ENCODE results near the gene MAD1L1. TPM values are rescaled to one million over a fixed set of nuclear protein-coding genes. Genes with fewer than 3 reads are reported as not detected.

The MAD1L1 gene
- total RNA-seq, 1 donor from 2014 or later, result 48.4 TPM

DNA sequence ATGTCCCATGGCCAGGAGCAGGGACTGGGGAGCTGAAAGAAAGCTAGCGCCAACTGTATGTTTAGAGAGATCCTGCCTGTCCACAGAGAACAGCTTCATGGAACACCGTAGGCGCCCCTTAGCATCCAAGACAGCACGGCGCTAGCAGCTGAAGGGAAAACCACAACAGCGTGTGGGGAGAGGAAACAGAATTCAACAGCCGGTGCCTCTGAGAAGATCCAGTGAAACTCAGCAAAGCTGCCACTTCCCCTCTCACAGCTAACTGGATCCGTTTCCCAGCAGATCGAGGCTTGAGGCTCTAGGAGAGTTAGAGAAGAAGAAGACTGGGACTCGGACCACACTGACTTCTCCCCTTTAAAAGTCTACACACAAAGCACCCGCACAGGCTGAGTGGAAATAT, 145.0 kb downstream of the MAD1L1 start:
- intact Hi-C loops (cut with DNase I), result no loop called here
- Histone ChIP-seq H3K36me3 (peaks cover 10% of the 10 kb centered on the region), H3K27ac (no peak overlapping the region), H3K9me3 (no peaks in the 10 kb centered on the region), H3K4me3 (no peak overlapping the region), H3K4me1 (no peaks in the 10 kb centered on the region), H3K27me3 (no peaks in the 10 kb centered on the region)
- DNase-seq (no peak), ATAC-seq (peak; percentile 32)
- TF ChIP-seq, protein P1, sequence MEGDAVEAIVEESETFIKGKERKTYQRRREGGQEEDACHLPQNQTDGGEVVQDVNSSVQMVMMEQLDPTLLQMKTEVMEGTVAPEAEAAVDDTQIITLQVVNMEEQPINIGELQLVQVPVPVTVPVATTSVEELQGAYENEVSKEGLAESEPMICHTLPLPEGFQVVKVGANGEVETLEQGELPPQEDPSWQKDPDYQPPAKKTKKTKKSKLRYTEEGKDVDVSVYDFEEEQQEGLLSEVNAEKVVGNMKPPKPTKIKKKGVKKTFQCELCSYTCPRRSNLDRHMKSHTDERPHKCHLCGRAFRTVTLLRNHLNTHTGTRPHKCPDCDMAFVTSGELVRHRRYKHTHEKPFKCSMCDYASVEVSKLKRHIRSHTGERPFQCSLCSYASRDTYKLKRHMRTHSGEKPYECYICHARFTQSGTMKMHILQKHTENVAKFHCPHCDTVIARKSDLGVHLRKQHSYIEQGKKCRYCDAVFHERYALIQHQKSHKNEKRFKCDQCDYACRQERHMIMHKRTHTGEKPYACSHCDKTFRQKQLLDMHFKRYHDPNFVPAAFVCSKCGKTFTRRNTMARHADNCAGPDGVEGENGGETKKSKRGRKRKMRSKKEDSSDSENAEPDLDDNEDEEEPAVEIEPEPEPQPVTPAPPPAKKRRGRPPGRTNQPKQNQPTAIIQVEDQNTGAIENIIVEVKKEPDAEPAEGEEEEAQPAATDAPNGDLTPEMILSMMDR (IDR thresholded peaks at IDR 0.05), result no peak

DNA sequence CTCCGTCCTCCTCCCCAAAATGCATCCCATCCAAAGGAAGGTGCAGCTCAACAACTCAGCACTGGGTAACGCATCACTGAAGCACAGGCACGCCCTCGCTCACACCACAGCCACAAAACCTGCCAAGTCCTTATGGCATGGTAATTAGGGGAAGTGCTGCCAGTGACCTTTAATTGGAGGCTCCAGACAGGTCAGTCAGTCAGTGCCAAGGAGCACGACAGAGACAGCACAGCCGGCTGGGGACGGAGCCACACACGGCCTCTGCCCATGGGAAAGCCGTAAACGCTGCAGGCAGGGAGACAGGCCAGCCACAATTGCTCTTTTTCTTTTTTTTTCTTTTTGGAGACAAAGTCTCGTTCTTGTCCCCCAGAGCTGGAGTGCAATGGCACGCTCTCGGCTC, 146.5 kb downstream of the MAD1L1 start:
- Histone ChIP-seq H3K9me3 (no peaks in the 10 kb centered on the region), H3K4me1 (no peaks in the 10 kb centered on the region), H3K4me3 (no peak overlapping the region), H3K27me3 (no peaks in the 10 kb centered on the region), H3K27ac (no peak overlapping the region), H3K36me3 (peaks cover 10% of the 10 kb centered on the region)
- intact Hi-C loops (cut with DNase I), result no loop called here
- ATAC-seq (no peak), DNase-seq (no peak)
- TF ChIP-seq, protein P1 (IDR thresholded peaks at IDR 0.05), result no peak

DNA sequence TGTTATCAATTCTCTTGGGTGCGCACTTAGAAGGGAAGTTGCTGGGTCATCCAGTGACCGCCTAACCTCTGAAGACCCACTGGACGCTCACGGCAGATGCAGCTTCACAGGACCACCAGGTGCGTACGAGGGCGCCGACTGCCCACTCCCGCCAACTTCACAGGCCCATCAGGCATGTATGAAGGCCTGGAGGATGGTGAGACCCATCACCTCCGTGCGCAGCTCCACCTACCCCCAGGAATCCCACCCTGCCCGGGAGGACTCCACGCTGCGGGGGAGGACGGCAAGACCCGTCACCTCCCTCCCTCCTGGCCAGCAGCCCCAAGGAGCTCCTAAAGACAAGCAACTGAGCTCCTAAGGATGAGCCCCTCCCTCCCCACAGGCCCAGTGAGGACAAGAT, 146.9 kb downstream of the MAD1L1 start:
- intact Hi-C loops (cut with DNase I), result no loop called here
- ATAC-seq, result no peak

DNA sequence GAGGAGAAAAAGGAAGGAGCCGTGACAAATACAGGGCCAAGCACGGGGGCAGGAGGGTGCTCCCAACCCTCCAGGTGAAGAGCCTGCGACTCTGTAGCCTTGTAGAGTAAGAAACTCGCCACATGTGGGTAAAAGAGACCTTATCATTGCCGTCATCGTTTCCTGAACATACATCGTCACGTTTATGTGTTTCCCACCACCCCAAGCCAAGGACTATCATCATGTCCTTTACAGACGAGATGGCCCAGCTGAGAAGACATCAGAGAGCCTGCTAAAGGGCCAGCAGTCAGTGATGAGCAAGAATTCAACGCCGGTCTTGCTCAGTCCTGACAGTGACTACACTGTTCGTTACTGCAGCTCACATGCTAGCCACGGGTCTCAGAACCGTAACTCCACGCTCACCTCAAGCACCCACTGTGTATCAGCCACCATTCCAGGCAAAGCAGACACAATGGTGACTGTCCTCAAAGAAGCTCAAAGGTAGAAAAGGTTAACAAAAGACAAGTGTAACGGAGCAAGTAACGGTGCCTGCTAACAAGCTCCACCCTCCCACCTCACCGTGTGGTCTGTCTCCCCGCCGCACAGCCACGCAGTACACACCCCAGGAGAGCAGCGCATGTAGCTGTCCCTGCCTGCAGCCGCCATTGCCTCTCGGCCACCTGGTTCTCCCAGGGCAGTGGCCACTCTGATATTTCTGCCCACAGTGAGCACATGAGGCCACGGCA, 147.8 kb downstream of the MAD1L1 start:
- H3K27me3 ChIP-seq, result no peaks in the 10 kb centered on the region
- no peak overlapping the region for H3K4me3 ChIP-seq
- H3K4me1 ChIP-seq, result no peaks in the 10 kb centered on the region
- H3K36me3 ChIP-seq, result peaks cover 10% of the 10 kb centered on the region
- intact Hi-C loops (cut with DNase I), result no loop called here
- DNase-seq (no peak), ATAC-seq (no peak)
- no peaks in the 10 kb centered on the region for H3K9me3 ChIP-seq
- no peak overlapping the region for H3K27ac ChIP-seq
- TF ChIP-seq, protein P1 (IDR thresholded peaks at IDR 0.05), result no peak

More for the DNA sequence above, 146.9 kb downstream of the MAD1L1 start:
- H3K27me3 ChIP-seq, result no peaks in the 10 kb centered on the region
- peaks cover 10% of the 10 kb centered on the region for H3K36me3 ChIP-seq
- no peaks in the 10 kb centered on the region for H3K9me3 ChIP-seq
- TF ChIP-seq, protein P1 (IDR thresholded peaks at IDR 0.05), result no peak
- H3K27ac ChIP-seq, result no peak overlapping the region
- H3K4me1 ChIP-seq, result no peaks in the 10 kb centered on the region
- H3K4me3 ChIP-seq, result no peak overlapping the region
- no peak for DNase-seq

DNA sequence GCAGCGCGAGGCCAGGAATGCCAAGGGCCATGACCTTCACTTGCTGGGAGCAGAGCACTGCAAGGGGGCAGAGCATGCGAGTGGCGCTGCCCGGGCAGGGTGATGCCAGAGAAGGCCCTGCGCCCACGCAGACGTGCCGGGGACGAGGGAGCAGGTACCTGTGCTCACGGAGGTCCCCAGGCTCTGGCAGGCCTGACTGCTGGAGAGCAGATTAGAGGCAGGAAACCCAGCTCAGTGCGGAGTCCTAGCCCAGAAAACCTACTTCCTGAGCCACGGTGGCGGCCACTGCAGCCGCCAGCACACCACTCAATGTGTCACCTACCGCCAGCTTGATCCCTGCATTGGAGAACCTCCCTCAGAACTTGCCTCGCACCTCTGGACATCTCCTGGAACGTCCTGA, 148.4 kb downstream of the MAD1L1 start:
- H3K27ac ChIP-seq, result no peak overlapping the region
- no peak overlapping the region for H3K4me3 ChIP-seq
- DNase-seq (no peak), ATAC-seq (no peak)
- no peaks in the 10 kb centered on the region for H3K4me1 ChIP-seq
- TF ChIP-seq, protein P1 (IDR thresholded peaks at IDR 0.05), result no peak
- no peaks in the 10 kb centered on the region for H3K9me3 ChIP-seq
- H3K36me3 ChIP-seq, result peaks cover 10% of the 10 kb centered on the region
- no peaks in the 10 kb centered on the region for H3K27me3 ChIP-seq
- intact Hi-C loops (cut with DNase I), result no loop called here

Measured in upper lobe of right lung (tissue), 1 donor.